ENCODE results near the gene ELMO3.
A peak's percentile ranks its signal among the peaks of the same experiment; 100 is the strongest.

The ELMO3 gene

DNA sequence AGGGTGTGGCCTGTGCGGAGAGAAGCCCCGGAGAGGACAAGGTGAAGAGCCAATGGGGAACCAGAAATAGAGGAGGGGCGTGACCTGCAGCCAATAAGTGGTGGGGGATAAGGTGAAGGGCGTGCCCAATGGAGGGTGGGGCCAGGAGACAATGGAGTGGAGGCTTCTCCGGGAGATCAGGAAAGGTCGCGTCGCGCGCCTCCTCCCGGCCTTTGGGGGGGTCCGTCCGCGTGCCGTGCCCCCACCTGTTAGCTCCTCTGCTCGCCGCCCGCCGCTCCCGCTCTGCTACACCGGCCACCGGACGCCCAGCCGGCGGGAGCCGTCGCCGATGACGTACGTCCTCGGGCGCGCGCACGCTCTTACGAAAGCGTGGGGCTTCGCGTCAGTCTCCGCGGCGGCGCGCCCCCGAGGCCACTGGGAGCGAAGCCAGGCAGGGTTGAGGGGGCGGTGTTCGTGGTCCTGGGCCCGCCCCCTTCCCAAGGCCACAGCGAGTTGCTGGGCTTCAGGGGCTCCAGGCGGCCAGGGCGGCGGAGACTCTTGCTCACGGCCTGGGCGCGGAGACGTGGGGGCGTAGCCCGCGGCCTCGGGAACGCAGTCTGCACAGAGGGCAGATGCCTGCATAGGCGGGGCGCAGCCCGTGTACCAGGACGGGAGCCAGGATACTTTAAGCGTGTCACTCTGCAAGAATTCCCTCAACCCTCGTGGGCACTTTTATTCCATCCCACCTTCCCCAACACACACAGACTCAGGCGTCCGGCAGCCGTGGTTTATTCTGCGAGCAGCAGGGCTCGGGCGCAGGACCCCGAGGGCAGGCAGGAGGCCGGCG lies 15.1 kb upstream of the ELMO3 start, which contains the start of gene MATCAP1:
Gene MATCAP1 (minus strand): TSS at position 337 of the 826 bp plus-strand sequence. CDS start 3,353 bp downstream, outside the sequence.
- peak; percentile 98 for DNase-seq (ENCODE audit: low read depth)
- H3K4me3 ChIP-seq (replicated peaks; ENCODE audit: low read depth, low read length) = peak within 1 kb of the TSS; percentile 71
- TF ChIP-seq, protein P1, sequence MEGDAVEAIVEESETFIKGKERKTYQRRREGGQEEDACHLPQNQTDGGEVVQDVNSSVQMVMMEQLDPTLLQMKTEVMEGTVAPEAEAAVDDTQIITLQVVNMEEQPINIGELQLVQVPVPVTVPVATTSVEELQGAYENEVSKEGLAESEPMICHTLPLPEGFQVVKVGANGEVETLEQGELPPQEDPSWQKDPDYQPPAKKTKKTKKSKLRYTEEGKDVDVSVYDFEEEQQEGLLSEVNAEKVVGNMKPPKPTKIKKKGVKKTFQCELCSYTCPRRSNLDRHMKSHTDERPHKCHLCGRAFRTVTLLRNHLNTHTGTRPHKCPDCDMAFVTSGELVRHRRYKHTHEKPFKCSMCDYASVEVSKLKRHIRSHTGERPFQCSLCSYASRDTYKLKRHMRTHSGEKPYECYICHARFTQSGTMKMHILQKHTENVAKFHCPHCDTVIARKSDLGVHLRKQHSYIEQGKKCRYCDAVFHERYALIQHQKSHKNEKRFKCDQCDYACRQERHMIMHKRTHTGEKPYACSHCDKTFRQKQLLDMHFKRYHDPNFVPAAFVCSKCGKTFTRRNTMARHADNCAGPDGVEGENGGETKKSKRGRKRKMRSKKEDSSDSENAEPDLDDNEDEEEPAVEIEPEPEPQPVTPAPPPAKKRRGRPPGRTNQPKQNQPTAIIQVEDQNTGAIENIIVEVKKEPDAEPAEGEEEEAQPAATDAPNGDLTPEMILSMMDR (IDR thresholded peaks at IDR 0.05; ENCODE audit: low read length, missing control alignments) = no peak

DNA sequence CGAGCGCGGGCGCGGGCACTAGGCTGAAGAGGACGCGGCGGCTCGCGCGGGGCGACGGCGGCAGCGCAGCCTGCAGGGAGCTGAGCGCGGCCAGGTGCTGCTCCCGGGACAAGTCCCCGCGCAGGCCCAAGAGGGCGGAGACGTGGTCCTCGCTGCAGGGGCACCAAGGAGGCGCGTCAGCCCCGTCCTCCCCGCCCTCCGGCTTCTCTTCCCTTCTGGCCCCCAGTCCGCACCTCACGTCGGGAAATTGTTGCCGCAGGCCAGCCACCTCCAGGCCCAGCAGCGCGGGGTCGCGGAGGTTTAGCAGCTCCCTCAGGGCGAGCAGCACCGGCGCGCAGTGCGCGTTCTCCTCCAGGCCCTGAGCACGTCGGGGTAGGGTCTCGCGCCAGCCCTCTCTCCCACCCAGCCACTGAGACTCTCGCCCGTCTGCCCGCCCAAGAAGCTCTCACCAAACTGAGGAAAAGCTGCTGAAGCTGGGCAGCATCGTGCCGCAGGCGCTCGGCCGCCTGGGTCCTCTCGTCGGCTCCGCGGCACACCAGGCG lies 14.4 kb upstream of the ELMO3 start:
- DNase-seq (ENCODE audit: low read depth) = no peak
- TF ChIP-seq, protein P1 (IDR thresholded peaks at IDR 0.05; ENCODE audit: low read length, missing control alignments) = no peak
- H3K4me3 ChIP-seq (replicated peaks; ENCODE audit: low read depth, low read length) = peak overlapping the region; percentile 71

DNA sequence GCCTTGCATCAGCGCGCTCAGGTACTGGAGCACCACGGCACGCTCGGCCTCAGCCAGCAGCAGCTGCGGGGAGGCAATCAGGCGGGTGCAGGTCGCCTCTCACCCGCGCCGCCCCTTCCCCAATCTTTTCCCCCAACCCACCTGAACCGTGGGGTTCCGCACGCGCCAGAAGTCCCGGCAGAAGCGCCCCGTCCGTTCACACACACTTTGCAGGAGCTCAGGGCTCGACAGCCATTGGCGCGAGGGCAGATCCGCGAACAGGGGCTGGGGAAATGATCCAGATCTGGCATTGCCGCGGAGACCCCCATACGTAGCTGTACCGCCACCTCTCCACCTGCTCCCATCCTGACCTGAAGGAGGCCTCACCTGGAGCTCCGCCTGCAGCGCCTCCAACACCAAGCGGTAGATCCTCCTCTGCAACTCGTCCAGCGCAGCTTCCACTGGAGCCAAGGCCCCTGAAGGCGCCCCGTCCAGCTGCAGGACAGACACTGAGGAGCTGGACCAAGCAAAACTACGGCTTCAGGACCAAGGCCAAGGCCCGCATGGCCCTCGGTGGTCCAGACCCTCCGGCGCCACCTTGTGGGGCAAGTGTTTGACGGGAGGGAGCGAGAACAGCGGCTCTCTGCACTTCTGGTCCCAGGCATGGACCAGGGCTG lies 13.8 kb upstream of the ELMO3 start:
- DNase-seq (ENCODE audit: low read depth) = peak; percentile 94
- no peak overlapping the region for H3K4me3 ChIP-seq (replicated peaks; ENCODE audit: low read depth, low read length)
- TF ChIP-seq, protein P1 (IDR thresholded peaks at IDR 0.05; ENCODE audit: low read length, missing control alignments) = peak; percentile 82

DNA sequence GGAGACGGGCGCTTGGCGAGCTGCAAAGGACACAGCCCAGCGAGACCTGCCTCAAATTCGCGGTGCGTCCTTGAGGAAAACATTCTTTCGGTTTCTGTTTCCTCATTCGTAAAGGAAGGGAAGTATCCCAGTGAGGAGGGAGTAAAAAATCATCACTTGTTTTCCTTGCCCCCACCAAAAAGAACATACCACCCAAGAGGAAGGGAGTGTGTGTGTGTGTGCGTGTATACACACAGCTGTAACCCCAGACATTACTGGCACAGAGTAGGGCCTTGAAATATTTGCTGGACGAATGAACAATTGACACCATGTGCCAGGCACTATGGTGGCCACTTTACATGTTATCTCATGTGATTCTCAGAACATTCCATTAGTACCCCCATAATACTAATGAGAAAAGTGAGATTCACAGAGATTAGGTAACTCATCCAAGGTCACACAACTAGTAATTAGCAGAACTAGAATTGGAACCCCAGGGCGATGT lies 13.2 kb upstream of the ELMO3 start:
- DNase-seq (ENCODE audit: low read depth) = no peak
- H3K4me3 ChIP-seq (replicated peaks; ENCODE audit: low read depth, low read length) = no peak overlapping the region
- TF ChIP-seq, protein P1 (IDR thresholded peaks at IDR 0.05; ENCODE audit: low read length, missing control alignments) = no peak

DNA sequence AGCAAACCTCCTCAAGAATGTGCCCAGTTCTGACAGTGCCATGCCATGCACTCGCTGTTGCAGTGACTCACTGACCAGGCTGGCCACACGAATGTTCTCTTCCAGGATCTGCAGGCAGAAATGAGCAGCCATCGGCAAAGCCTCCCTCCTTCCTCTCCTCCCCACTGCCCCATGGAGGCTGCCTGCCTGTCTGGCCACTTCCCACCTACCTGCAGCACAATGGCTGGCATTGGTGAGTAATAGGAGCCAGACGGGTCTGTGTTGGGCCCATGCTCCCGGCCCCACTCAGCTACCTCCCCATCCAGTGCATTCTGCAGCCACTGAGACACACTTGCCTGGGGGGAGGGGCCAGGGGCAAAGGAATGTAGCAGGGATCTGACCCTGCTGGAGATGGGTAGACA lies 12.4 kb upstream of the ELMO3 start:
- H3K4me3 ChIP-seq (replicated peaks; ENCODE audit: low read depth, low read length) = no peak overlapping the region
- no peak for DNase-seq (ENCODE audit: low read depth)
- TF ChIP-seq, protein P1 (IDR thresholded peaks at IDR 0.05; ENCODE audit: low read length, missing control alignments) = no peak

DNA sequence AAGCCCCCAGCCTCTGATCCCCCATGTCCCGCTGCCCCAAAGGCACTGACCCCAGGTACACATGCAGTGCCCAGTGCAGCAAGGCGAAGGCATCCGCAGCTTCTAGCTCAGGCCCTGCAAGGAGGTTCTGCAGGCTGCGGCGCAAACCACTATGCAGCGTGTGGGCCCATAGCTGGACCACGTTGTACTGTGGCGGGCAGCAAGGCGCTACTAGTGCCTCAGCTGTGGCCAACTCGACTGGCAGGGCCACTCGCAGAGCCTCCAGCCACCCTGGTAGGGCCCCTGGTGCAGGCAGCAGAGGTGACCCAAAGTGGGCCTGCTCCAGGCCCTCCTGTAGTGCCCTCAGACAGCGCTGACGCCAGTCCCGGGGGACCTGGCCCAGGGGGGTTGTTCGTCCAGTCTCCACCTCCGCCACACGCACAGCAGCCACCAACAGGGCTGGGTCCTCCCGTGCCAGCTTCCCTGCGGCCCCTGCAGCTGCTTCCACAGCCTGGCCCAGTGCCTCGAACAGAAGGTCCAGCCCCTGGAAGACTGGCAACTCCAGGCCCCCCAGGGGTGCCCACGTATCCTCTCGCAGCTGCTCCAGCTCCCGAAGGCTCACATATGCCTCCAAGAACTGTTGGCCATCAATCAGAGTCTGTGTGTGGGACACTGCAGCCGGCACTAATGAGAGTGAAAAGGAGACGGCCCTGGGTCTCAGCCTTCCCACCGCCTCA lies 11.6 kb upstream of the ELMO3 start:
- TF ChIP-seq, protein P1 (IDR thresholded peaks at IDR 0.05; ENCODE audit: low read length, missing control alignments) = no peak
- no peak overlapping the region for H3K4me3 ChIP-seq (replicated peaks; ENCODE audit: low read depth, low read length)
- DNase-seq (ENCODE audit: low read depth) = no peak
